Keratinocyte (primary cell): ENCODE measurements around the gene DNMBP. TPM values are rescaled to one million over a fixed set of nuclear protein-coding genes. Genes with fewer than 3 reads are reported as not detected.

Experiments used
- DNase-seq: peaks from one replicate; pipeline ENCODE4 v3.0.0-alpha.2; 2011; ENCODE audit warnings: low read depth, missing footprints, low spot score
- FAIRE-seq: peaks from 2 replicates; lab custom pipeline; 2011; peaks lifted over from hg19 to GRCh38; lab: Jason Lieb, UNC
- H2AFZ ChIP-seq: 2 replicates; pipeline ENCODE4 v1.6.0; 2012; ENCODE audit warnings: low read length, control low read depth, inconsistent platforms; ENCODE audit not compliant: control insufficient read depth
- H3K27ac ChIP-seq: 2 replicates; pipeline ENCODE4 v1.5.1; 2011; ENCODE audit warnings: low read length; ENCODE audit not compliant: control insufficient read depth, insufficient read depth
- H3K27me3 ChIP-seq: 3 replicates; pipeline ENCODE4 v1.6.0; 2011; ENCODE audit warnings: low read length; ENCODE audit not compliant: control insufficient read depth, insufficient read depth; ENCODE audit errors: extremely low read depth
- H3K36me3 ChIP-seq, 2 experiments: 2 replicates in 1 of 2; 3 replicates in 1 of 2; pipeline ENCODE4 v1.5.1; 2011; ENCODE audit warnings: low read length in 2 of 2, mild to moderate bottlenecking in 1 of 2; ENCODE audit not compliant: control insufficient read depth in 2 of 2, insufficient read depth in 2 of 2; ENCODE audit errors: extremely low read depth in 1 of 2
- H3K4me1 ChIP-seq: 3 replicates; pipeline ENCODE4 v1.5.1; 2011; ENCODE audit warnings: low read length; ENCODE audit not compliant: control insufficient read depth, insufficient read depth; ENCODE audit errors: extremely low read depth
- H3K4me2 ChIP-seq: 3 replicates; pipeline ENCODE4 v1.6.0; 2011; ENCODE audit warnings: low read depth, low read length; ENCODE audit not compliant: control insufficient read depth, insufficient read depth; ENCODE audit errors: extremely low read depth
- H3K4me3 ChIP-seq, 3 experiments: fragments of 200-600 bp in 1 of 3; sonication (generic) in 1 of 3; 2 replicates in 2 of 3; 3 replicates in 1 of 3; pipeline ENCODE4 v1.5.1; 2011 to 2016; ENCODE audit warnings: low read length in 3 of 3, mild to moderate bottlenecking in 3 of 3, control low read depth in 2 of 3, inconsistent platforms in 1 of 3, low read depth in 1 of 3, mixed read lengths in 1 of 3, mixed run types in 1 of 3, moderate library complexity in 1 of 3; ENCODE audit not compliant: control insufficient read depth in 2 of 3, insufficient read depth in 2 of 3; ENCODE audit errors: extremely low read depth in 1 of 3
- H3K79me2 ChIP-seq: 2 replicates; pipeline ENCODE4 v1.6.0; 2012; ENCODE audit warnings: low read length; ENCODE audit not compliant: control insufficient read depth, insufficient read depth
- H3K9ac ChIP-seq: 3 replicates; pipeline ENCODE4 v1.6.0; 2011; ENCODE audit warnings: low read length; ENCODE audit not compliant: control insufficient read depth, insufficient read depth; ENCODE audit errors: extremely low read depth
- H3K9me1 ChIP-seq: 3 replicates; pipeline ENCODE4 v1.6.0; 2011; ENCODE audit warnings: low read length; ENCODE audit not compliant: control insufficient read depth, insufficient read depth; ENCODE audit errors: extremely low read depth
- H3K9me3 ChIP-seq: 2 replicates; pipeline ENCODE4 v1.5.1; 2012; ENCODE audit warnings: low read depth, low read length; ENCODE audit not compliant: control insufficient read depth
- H4K20me1 ChIP-seq: 3 replicates; pipeline ENCODE4 v1.6.0; 2011; ENCODE audit warnings: low read length; ENCODE audit not compliant: control insufficient read depth, insufficient read depth; ENCODE audit errors: extremely low read depth
- EZH2 ChIP-seq: IDR thresholded peaks from one replicate; pipeline ENCODE4 v1.6.1; 2012; ENCODE audit warnings: inconsistent platforms, mild to moderate bottlenecking, low read length, moderate library complexity
- dilution Hi-C: fragments of 300-500 bp; cut with MboI; formaldehyde crosslinking; loops from one replicate; pipeline ENCODE4 v1.7.0; 2020; ENCODE audit warnings: low sequenced_read_pairs; ENCODE audit not compliant: extremely low pct_ligation_motif_present
- polyA plus RNA-seq, 5 experiments: library from polyadenylated mRNA; depleted of rRNA in 3 of 5; stranded (reverse) in 3 of 5; stranded (forward) in 1 of 5; unstranded in 1 of 5; fragments of >200 nt; gene quantifications; 1 replicate in 1 of 5; 2 replicates in 3 of 5; 3 replicates in 1 of 5; pipeline versions ENCODE4 v1.2.1 to v1.2.3, GENCODE V29; 2011 to 2012; ENCODE audit warnings: missing spikeins in 2 of 5, low read depth in 1 of 5, low replicate concordance in 1 of 5
- TF ChIP-seq, protein P1 (sequence below), 3 experiments: IDR thresholded peaks in 1 of 3; conservative IDR thresholded peaks in 1 of 3; optimal IDR thresholded peaks in 1 of 3; 2 replicates in 2 of 3; 3 replicates in 1 of 3; pipeline versions ENCODE3 to v1.5.1; 2011; ENCODE audit warnings: low read length in 3 of 3, mild to moderate bottlenecking in 3 of 3, moderate library complexity in 2 of 3, control low read depth in 1 of 3, inconsistent platforms in 1 of 3; ENCODE audit not compliant: insufficient read depth in 2 of 3; ENCODE audit errors: extremely low read depth in 1 of 3

DNMBP gene
- polyA plus RNA-seq, 1 donor (not counting 4 experiments of a cell fraction or from before 2014, with no cell fraction given): 15.8 TPM

DNA sequence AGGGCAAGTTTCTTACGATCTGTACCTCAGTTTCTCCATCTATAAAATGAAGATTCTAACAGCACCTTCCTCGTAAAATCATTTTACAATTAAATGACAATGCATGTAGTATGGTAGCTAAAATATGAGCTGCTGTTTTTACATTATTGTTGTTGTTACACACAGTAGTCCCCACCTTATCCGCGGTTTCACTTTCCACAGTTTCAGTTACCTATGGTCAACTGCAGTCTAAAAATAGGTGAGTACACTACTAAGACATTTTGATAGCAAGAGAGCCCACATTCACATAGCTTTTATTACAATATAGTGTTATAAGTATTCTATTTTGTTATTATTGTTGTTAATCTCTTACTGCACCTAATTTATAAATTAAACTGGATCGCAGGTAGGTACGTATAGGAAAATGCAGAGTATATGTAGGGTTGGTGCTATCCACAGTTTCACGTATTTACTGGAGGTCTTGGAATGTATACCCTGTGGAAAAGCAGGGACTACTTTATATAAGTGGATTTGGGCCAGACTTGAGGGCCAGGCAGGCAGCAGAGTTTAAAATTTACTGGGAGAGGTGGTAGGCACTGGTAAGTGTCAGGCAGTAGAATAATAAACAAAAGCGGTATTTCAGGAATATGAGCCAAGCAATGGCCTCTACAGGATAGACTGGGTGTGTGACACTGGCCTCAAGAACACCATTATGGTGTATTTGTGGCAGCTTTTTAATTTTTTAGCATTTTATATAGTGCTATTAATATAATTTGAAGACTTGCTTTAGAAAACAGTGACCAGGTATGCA, 10.2 kb downstream of the DNMBP start:
- dilution Hi-C loops: no loop called here
- TF ChIP-seq, protein P1, sequence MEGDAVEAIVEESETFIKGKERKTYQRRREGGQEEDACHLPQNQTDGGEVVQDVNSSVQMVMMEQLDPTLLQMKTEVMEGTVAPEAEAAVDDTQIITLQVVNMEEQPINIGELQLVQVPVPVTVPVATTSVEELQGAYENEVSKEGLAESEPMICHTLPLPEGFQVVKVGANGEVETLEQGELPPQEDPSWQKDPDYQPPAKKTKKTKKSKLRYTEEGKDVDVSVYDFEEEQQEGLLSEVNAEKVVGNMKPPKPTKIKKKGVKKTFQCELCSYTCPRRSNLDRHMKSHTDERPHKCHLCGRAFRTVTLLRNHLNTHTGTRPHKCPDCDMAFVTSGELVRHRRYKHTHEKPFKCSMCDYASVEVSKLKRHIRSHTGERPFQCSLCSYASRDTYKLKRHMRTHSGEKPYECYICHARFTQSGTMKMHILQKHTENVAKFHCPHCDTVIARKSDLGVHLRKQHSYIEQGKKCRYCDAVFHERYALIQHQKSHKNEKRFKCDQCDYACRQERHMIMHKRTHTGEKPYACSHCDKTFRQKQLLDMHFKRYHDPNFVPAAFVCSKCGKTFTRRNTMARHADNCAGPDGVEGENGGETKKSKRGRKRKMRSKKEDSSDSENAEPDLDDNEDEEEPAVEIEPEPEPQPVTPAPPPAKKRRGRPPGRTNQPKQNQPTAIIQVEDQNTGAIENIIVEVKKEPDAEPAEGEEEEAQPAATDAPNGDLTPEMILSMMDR (optimal IDR thresholded peaks at IDR 0.05 in 1 of 3, IDR thresholded peaks at IDR 0.05 in 1 of 3, conservative IDR thresholded peaks at IDR 0.05 in 1 of 3; ENCODE audit: extremely low read depth in 1 of 3, insufficient read depth in 2 of 3, low read length in 3 of 3): no peak
- TF ChIP-seq EZH2: no peak
- peaks cover 30% of the 10 kb centered on the region for H3K4me1 ChIP-seq
- no peak overlapping the region for H2AFZ ChIP-seq
- no peaks in the 10 kb centered on the region for H4K20me1 ChIP-seq
- H3K27ac ChIP-seq: no peak overlapping the region
- no peaks in the 10 kb centered on the region for H3K27me3 ChIP-seq
- no peak overlapping the region for H3K4me3 ChIP-seq
- H3K9me1 ChIP-seq: no peaks in the 10 kb centered on the region
- no peak for DNase-seq
- FAIRE-seq: no peak
- H3K9me3 ChIP-seq: no peaks in the 10 kb centered on the region
- no peak overlapping the region for H3K4me2 ChIP-seq
- peaks cover 97% of the 10 kb centered on the region for H3K79me2 ChIP-seq
- H3K9ac ChIP-seq: no peak overlapping the region
- peaks cover 5 to 8% of the 10 kb centered on the region in 2 experiments for H3K36me3 ChIP-seq

DNA sequence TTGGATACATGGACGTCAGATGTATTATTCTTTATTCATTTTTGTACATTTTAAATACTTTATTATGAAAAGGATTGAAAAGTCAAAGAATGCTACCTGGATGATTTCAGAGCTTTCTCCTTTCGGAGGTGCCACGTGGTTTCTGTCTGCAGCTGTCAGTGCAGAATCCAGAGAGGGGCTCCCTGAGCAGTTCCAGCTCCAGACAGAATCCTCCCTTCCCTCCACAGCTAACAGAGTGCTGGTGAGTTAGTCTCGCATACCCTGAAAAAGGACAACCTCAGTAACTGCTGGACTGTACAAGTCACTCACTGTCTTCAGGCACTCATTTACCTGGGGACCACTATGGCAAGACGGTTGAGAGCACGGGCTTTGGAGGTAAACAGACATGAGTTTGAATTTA, 10.9 kb downstream of the DNMBP start:
- FAIRE-seq (no peak), DNase-seq (no peak)
- H3K27ac ChIP-seq: no peak overlapping the region
- peaks cover 5 to 8% of the 10 kb centered on the region in 2 experiments for H3K36me3 ChIP-seq
- no peaks in the 10 kb centered on the region for H4K20me1 ChIP-seq
- H3K4me1 ChIP-seq: peaks cover 33% of the 10 kb centered on the region
- H3K9me3 ChIP-seq: no peaks in the 10 kb centered on the region
- no peak overlapping the region for H2AFZ ChIP-seq
- H3K27me3 ChIP-seq: no peaks in the 10 kb centered on the region
- H3K9ac ChIP-seq: no peak overlapping the region
- no peaks in the 10 kb centered on the region for H3K9me1 ChIP-seq
- no peak overlapping the region for H3K4me2 ChIP-seq
- H3K4me3 ChIP-seq: no peak overlapping the region
- peaks cover 97% of the 10 kb centered on the region for H3K79me2 ChIP-seq
- dilution Hi-C loops: no loop called here
- TF ChIP-seq, protein P1 (optimal IDR thresholded peaks at IDR 0.05 in 1 of 3, IDR thresholded peaks at IDR 0.05 in 1 of 3, conservative IDR thresholded peaks at IDR 0.05 in 1 of 3; ENCODE audit: extremely low read depth in 1 of 3, insufficient read depth in 2 of 3, low read length in 3 of 3): no peak
